HG03565 (cell line): Measurements from ENCODE around the gene KDM2B.
"Not testable (repeated sequence)": the region's sequence is repeated elsewhere in the genome, so short reads cannot be mapped to it uniquely, and the experiment has no call there.

Source experiments
- ATAC-seq: cut with Tn5 transposase; IDR thresholded peaks from one replicate; pipeline ENCODE4 v1.9.1; 2021; ENCODE audit warnings: mild to moderate bottlenecking, moderate library complexity; ENCODE audit not compliant: unreplicated experiment

KDM2B gene

DNA sequence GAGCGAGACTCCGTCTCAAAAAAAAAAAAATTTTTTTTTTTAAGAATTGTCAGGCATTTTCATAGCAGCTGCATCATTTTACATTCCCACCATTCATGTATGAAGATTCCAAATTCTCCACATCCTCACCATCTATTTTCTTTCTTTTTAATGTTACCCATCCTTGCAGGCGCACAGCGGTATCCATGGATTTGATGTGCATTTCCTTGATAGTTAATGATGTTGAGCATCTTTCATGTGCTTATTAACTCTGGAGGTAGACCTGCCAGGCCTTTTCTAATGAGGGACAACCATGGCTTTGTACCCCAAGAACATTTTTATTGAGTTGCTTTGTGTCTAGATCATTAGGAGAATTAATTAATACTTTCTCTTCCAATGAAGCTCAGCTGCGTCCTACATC is 182.5 kb downstream of the KDM2B start:
- no peak for ATAC-seq

DNA sequence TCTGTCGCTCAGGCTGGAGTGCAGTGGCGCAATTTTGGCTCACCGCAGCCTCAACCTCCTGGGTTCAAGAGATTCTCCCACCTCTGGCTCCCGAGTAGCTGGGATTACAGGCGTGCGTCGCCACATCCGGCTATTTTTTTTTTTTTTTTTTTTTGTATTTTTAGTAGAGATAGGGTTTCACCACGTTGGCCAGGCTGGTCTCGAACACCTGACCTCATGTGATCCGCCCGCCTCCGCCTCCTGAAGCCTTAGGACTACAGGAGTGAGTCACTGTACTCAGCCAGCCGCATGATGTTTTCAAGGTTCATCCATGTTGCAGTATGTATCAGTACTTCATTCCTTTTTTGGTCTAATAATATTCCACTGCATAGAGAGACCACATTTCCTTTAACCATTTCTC is 183.3 kb downstream of the KDM2B start:
- no peak for ATAC-seq

DNA sequence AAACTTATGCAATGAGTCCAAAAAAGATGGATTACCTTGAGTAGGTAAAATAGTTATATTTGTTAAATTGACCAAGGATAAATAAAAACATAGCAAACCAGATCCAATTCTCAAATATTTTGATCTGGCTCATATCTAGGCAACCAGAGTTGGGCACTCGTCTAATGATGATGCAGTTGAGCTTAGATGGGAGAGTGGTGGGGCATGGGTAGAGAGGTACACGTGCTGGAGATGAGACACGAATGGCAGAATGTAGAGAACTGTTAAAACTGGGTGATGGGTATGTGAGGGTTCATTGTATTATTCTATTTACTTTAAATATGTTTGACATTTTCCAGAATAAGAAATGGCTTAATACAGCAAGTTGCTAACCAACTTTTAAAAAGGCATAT is 188.5 kb downstream of the KDM2B start:
- no peak for ATAC-seq

DNA sequence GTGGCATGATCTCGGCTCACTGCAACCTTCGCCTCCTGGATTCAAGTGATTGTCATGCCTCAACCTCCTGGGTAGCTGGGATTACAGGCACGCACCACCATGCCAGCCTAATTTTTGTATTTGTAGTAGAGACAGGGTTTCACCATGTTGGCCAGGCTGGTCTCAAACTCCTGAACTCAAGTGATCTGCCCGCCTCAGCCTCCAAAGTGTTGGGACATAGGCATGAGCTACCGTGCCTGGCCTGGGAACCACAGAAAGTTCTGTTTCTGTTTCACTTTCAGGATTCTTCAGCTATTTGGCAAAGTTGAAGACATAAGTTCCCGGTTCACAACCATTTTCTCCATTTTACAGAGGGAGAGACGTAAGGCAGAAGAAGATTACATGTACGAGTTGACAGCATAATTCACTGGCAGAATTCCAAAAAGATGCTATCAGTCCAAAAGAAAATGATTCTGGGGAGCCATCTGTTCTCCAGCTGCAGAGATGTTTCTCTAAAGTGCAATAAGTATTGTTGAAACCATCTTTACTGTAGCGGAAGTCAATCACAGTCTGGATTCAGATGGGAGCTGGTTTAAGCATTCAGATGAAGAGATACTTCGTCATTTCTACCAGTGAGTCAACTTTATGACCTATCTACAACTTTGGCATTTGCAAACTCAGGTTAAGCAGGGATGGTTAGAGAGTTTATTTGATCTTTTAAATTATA is 189.1 kb downstream of the KDM2B start:
- no peak for ATAC-seq

GRCh38 chr12:121390856-121391255 is 190.0 kb downstream of the KDM2B start:
- ATAC-seq, result no peak

GRCh38 chr12:121388421-121388981 is 192.3 kb downstream of the KDM2B start:
- no peak for ATAC-seq

DNA sequence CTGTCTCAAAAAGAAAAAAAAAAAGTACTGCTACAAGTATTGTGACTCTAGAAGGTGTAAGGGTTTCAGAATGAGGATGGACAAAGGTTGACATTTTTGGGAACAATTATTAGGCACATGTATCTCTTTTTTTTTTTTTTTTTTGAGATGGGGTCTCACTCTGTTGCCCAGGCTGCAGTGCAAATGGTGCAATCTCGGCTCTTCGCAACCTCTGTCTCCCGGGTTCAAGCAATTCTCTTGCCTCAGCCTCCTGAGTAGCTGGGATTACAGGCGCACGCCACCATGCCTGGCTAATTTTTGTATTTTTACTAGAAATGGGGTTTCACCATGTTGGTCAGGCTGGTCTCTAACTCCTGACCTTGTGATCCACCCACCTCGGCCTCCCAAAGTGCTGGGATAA is 195.9 kb downstream of the KDM2B start:
- ATAC-seq, result not testable (repeated sequence)

- no peak for ATAC-seq
These were observed 197.2 kb downstream of the KDM2B start for GRCh38 chr12:121383601-121384021.

DNA sequence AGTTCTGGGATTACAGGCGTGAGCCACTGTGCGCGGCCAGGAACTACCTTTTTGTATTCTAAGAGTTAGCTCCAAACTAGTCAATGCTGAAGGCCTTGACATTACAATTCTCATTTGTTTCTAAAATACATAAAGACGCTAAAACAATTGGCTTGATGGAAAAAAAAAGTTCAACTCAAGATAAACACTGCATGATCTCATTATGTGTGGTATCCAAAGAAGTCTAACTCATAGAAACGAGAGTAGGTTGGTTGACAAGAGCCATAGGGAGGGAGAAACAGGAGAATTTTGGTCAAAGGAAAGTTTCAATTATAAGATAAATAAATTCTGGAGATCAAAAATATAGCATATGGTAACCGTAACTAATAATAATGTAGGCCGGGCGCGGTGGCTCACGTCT is 200.9 kb downstream of the KDM2B start:
- ATAC-seq, result no peak
